ENCODE data around the gene MGARP.
"Not testable (repeated sequence)": the region's sequence is repeated elsewhere in the genome, so short reads cannot be mapped to it uniquely, and the experiment has no call there.

The MGARP gene

DNA sequence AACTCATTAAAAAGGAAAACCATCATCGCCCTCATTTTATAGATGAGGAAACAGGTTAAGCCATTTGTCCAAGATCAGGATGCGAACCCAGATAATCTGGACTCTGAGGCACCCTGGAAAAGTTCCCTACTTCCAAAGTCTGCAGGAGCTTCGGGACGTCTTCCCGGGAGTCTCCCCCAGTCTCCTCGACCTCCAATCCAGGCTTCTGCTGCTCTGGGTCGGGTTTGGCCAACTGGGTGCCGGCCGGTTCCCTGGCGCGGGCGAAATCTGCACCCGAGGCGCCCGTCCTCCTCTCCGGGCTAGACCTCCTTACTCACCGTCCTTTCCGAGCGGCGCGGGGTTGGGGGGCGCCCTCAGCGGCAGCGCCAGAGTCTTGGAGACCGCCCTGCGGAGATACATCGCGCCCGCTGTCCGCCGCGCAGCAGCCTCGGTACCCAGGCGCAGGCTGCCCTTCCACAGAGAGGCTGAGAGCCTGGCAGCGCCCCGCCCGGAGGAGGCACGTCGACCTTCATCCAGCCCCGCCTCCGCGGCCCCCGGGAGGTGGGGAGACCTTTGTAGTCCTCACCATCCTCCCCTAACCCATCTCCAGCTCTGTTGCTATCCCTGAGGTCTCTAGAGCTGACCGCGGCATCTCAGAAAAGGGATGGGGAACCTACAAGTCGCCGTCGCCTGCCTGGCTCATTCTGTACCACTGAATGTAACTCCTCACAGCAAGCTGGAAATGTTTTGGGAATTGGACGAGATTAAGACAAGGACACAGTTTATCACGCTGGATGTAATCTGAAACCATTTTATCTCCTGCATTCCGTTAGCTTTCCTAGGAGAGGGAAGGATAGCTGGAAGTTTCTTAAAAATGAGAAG, at the start of gene MGARP:
MGARP (minus strand) TSS at position 466 of the 861 bp plus-strand sequence; CDS start at position 399, 67 bp downstream.
- DNase-seq (ENCODE audit: low read depth), result no peak

DNA sequence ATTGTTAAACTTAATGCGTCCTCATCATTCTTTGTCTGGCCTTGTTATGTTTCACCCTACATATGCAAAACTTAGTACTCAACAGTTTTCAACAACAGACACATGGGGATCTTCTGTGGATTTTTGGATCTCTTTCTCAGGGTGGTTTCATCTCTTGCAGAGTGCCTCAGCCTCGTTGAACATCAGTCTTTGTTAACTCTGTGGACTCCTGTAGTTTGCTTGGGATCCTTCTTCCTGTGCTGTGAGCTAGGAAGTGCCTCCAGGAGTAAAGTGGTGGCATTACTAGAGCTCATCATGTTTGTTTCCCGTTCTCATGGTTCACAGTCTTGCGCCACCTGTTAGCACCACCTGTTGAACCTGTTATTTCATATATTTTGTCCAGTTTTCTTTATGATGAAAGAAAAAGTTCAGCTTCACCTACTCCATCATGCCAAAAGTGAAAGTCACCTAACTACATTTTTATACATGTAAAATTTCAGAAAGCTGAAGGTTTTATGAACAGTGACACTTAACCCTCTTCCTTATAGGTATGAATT, 49.7 kb upstream of the MGARP start:
- no peak for DNase-seq (ENCODE audit: low read depth)

DNA sequence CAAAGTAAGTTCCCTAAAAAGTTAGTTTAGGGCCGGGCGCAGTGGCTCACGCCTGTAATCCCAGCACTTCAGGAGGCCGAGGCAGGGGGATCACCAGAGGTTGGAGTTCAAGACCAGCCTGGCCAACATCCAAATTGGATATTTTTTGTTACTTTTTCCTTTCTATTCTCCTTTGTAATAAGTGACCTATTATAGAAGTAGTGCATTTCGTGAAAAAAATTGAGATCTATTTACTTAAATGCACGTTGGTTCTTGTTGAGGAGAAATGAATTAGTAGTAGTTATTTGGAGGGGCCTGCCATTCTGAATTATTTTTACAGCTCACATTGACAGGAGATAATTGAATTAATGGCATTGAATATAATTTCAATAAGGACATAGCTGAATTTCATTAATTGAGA, 44.6 kb upstream of the MGARP start:
- DNase-seq (ENCODE audit: low read depth), result no peak

DNA sequence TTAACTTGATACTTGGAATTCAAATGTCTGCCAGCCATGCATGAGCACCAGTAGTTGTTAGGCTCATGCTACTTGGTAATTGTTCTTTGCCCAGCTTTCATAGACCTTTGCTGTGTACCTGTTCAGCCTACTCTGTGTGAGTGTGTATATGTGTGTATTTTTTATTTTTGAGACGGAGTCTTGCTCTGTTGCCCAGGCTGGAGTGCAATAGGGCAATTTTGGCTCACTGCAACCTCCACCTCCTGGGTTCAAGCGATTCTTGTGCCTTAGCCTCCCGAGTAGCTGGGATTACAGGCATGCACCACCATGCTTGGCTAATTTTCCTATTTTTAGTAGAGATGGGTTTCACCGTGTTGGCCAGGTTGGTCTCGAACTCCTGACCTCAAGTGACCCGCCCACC, 42.5 kb upstream of the MGARP start:
- DNase-seq (ENCODE audit: low read depth), result not testable (repeated sequence)

DNA sequence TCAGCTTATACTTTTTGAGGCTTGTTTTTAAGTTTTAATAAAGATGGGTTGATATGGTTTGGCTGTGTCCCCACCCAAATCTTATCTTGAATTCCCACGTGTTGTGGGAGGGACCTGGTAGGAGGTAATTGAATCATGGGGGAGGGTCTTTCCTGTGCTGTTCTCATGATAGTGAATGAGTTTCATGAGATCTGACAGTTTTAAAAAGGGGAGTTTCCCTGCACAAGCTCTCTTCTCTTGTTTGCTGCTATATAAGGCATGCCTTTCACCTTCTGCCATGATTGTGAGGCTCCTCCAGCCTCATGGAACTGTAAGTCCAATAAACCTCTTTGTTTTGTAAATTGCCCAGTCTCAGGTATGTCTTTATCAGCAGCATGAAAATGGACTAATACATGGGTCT, 42.0 kb upstream of the MGARP start:
- DNase-seq (ENCODE audit: low read depth), result not testable (repeated sequence)

DNA sequence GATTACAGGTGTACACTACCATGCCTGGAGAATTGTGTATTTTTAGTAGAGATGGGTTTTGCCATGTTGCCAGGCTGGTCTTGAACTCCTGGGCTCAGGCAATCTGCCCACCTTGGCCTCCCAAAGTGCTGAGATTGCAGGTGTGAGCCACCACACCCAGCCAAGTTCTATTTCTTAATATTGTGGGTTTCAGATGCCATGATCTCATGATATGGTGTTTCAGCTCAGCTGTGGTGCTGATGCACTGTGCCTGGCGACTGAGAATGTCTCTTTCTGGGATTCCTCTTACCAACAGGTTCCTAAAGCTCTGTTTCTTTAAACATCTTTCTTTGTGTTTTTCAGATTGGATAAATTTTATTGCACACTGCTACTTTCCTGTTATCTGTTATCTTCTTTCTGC, 39.5 kb upstream of the MGARP start:
- DNase-seq (ENCODE audit: low read depth), result no peak

DNA sequence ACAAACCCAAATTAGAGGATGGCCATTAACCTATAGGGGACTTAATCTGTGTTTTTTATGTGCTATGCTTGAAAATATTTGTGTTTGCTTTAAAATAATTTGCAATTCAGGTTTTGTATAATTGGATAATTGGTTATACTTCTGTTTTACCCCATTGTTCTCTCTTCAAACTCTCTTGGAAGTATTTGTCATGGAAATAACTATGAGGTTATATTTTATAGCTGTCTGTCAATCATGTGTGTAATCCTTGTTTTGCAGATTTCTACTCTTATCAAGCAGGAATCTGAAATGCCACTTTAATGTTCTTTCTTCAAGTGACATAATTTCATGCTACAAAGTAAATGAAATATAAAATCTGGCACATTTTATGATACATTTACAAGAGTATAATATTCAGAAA, 37.6 kb upstream of the MGARP start:
- DNase-seq (ENCODE audit: low read depth), result no peak

DNA sequence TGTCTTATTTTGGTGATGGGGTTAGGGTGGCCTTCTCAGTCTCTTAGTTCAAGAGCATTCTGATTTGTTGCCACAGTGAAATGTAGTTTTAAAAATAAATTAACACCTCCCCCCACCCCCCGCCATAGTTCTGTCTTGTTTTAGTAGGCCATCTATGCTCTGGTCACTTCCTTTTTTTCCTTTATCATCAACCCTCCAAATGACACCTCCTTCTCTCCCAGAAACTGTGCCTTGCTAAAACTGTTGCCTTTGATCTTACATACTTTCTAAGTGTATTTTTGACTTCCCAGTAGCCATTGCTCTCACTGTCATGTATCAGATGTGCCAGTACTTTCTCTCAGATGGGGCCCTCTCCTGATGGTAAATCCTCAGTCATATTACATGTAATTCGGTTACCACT, 36.7 kb upstream of the MGARP start:
- no peak for DNase-seq (ENCODE audit: low read depth)

DNA sequence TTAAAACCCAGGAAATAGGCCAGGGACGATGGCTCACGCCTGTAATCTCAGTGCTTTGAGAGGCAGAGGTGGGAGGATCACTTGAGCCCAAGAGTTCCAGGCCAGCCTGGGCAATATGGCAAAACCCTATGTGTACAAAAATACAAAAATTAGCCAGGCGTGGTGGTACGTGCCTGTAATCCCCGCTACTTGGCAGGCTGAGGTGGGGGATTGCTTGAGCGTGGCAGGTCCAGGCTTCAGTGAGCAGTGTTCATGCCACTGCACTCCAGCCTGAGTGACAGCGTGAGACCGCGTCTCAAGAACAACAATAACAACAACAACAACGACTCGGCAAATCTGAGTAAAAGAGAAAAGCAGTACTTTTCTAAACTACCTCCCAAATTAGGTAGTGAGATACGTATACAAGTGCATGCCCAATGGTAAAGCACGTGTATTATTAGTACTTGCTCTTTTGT, 35.2 kb upstream of the MGARP start:
- DNase-seq (ENCODE audit: low read depth), result no peak

DNA sequence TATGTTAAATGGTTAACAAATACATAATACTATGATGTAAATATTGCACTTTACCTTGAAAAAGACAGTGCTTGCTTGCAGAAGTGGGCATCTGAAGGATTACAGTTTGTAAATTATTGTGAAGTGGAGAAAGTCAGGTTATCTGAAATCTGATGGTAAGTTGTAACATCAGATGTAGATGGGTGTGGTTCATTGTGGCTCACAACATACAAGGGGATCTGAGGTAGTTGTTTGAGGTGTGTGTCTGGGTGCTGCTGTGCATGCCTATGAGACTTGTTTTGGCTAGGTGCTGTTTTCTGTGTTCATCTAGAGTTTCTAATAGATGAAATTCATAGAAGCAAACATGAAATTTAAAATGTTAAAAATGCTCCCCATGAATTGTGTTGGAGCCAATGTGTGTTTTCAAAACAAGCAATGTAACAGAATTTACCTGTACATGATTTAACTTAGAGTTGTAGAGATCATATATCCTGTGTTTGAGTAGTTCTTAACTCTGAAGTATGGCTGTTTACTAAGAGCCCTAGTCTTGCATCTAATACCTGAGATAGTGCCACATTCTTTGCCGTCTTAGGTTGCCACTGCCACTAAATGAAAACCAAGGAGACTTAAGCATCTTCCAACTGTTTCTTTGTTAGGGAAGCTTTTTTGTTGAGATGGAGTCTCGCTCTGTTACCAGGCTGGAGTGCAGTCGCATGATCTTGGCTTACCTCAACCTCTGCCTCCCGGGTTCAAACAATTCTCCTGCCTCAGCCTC, 34.2 kb upstream of the MGARP start:
- DNase-seq (ENCODE audit: low read depth), result no peak

DNA sequence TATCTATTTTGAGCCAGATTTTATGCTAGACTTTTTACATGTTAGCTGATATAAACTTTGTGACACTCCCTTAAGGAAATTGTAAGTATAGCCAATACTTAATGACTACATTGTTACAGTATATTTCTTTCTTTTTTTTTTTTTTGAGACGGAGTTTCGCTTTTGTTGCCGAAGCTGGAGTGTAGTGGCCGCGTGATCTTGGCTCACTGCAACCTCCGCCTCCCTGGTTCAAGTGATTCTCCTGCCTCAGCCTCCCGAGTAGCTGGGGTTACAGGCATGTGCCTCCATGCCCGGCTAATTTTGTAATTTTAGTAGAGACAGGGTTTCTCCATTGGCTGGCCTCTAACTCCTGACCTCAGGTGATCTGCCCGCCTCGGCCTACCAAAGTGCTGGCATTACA, 33.4 kb upstream of the MGARP start:
- DNase-seq (ENCODE audit: low read depth), result not testable (repeated sequence)

DNA sequence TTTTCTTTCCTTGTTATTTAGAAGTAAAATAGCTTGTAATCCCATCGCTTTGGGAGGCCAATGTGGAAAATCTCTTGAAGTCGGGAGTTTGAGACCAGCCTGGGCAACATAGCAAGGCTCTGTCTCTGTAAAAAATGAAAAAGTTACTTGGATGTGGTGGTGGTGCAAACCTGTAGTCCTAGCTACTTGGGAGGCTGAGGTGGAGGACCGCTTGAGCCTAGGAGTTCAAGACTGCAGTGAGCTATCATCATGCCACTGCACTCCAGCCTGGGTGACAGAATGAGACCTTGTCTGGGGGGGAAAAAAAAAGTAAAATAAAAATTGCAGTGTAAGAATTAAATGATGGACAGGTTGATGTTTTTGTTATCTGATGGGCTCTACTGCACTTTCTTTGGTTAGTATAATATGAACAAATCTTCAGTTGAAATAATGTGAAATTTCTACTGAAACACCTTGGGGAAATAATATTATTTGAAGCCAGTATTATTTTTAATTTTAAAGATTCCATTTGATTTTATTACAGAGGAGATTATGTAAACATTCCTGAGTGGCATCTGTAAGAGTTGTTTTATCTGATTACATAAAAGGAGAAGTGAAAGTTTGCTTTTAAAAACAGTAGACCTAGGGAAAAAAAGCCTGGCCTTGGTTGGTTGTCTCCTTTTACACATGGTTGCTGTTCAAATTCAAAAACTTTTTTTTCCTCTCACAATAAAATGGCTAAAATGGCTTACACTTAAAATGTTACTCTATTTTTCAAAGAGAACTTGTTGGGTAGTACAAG, 32.7 kb upstream of the MGARP start:
- DNase-seq (ENCODE audit: low read depth), result no peak

DNA sequence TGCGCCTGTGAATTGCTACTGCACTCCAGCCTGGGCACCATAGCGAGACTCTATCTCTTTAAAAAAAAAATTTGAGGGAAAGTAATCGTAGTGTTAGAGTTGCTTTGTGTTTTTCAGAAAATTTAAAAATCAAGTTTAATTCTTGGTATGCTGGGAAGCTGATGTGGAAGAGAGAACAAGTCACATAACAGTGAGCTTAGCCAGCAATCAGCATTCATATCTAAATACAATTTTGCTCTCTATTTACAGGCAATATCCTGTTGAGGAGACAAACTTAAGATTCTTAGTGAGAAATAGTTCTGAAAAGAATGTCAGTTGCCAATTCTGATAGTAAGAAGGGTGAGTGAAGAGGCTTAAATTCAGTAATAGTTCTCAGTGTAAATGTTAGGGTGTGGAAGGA, 31.9 kb upstream of the MGARP start:
- DNase-seq (ENCODE audit: low read depth), result no peak

DNA sequence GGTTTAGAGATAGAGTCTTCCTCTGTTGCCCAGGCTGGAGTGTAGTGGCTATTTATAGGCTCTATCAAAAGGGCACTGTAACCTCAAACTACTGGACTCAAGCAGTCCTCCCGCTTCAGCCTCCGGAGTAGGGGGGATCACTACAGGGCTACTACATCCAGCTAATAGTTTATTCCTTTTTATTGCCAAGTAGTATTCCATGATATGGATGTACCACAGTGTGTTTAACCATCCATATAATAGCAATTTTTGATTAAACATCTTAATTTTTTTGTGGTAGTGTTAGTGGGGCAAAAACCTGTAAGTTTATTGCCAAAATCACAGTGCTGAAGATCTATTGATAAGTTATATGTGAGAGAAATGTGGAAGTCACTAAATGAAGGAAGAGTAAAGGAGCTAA, 24.9 kb upstream of the MGARP start:
- DNase-seq (ENCODE audit: low read depth), result no peak

DNA sequence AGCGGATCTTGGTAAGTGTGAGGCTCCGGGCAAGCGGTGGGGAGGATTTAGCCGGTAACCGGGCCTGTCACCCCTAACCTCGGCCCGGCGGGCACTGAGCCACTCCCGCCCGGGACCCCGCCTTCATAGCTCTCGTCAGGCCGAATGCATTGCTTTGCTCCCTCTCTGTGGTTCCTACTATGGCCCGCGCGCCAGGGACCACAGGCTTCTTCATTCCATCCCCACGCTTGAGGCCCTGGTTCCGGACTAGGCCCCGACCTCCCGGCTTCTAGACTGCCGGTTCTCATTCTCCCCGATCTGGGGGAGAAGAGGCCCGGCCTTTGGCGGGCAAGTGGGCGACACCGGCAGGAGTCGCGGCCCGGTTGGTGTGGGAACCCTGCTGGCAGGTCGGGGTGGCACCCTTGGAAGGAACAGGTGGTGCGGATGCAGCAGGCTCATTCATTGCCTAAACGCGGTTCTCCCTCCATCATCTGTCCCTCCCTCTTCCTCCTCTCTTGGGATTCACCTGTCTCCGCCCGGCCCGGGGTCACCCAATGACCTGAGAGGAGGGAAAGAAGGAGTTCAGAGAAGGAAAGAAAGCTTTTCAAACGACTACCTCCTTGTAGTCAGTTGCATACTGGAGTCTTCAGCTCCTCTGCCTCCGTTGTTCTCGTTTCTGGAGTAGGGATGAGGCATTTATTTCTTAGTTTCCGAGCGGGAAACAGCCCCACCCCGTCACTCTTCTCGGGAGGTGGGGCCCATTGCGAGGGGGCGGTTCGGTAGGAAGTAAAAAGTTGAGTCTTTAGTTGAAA, 22.0 kb upstream of the MGARP start, which contains the start of gene NDUFC1:
NDUFC1 (minus strand) TSS at position 657 of the 791 bp plus-strand sequence. CDS start 6,679 bp downstream, outside the sequence.
- no peak for DNase-seq (ENCODE audit: low read depth)

DNA sequence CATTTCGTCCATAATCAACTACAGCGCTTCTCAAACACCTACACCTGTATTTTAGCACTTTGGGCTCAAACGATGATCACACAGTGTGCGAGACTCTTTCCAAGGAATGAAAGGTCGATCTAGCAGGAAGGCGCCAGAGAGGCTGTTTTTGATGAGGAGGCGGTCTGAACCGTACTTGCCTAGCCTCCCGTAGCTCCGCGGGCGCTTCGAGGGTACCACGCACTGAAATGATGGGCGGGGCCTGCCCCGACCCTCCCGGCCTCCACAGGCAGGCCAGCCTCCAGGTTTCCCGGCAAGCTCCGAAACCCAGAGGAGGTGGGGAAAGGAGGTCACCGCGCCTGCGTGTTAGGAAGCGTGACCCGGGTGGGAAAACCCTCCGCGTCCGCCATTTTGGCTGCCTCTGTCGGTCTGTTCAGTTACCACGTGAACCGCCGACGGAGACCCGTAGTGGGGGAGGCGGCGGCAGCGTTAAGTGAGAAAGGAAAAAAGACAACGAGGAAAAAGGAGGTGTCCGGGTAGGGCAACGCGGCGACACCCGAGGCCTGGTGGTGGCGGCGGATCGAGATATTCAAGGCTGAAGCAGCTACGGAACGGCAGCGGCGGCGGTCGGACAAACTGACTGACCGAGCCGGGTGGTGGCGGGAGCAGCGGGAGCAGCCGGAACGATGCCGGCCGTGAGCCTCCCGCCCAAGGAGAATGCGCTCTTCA, 21.2 kb upstream of the MGARP start, which contains the start of gene NAA15:
NAA15 (plus strand) TSS at position 393 of the 708 bp plus-strand sequence; CDS start at position 666, 273 bp downstream.
- peak; percentile 90 for DNase-seq (ENCODE audit: low read depth)

DNA sequence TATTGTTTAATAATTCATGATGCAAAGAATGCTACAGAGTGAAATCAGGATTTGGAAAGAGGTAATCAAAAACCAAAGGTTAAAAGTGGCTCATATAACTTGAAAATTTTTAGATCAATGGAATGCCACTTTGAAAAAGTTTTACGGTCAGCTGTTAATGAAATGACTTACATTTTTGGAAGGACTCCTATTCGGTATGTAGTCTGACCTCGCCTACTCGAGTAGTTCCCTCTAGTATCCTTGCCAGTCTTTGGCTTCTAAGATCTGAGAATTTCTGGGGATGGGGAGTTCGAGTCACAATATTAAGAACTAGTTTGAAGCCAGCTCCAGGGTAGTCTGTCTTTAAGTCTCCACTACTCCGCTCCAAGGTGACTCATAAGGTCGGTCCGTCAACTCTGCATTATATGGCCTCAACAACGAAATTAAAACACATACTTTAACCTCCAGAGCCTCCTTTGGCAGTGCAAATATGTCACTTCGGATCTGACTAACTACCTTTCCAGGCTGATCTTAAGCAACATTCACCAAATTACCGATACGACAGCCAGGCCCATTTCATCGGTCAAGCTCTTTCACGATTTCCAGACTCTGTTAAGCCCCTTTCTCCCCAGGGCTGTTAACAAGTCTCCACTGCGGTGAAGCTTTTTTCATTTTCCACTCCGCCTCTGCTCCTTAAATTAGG, 20.5 kb upstream of the MGARP start:
- DNase-seq (ENCODE audit: low read depth), result no peak

DNA sequence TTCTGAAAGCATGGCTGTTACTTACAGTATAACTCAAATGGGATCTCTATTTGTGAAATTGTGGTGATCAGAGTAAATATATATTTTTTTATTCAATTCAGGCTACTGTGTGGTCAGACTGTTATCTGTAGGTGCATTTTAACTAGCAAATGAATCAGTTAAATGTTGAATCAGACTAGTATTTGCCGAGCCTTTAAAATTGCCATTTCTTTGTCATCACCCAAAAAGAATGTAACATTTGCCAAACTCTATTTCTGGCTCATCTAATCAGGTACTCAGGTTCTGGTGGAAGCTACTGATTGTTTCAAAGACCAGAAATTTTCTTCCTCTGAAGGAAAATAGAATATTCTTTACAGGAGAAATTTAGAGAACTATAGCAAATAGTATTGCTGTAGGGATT, 19.5 kb upstream of the MGARP start:
- no peak for DNase-seq (ENCODE audit: low read depth)

DNA sequence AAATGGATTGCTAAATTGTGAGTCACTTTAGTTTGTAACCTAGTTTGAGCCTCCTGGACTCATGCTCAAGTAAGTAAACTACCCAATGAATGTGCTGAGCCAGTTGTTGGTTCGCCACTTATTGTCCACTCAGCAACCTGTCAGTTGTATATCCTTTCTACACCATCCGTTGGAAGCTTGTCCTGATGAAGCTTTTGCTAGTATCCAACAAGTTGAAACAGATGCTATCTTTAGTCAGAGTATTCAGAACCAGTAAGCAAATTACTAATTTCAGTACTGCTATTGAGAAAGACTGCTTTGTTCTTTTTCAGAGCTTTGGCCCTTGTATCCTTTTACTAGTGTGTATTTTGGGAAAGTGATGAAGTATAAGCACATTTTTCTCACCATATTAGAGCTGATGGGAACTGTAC, 17.0 kb upstream of the MGARP start:
- DNase-seq (ENCODE audit: low read depth), result no peak

DNA sequence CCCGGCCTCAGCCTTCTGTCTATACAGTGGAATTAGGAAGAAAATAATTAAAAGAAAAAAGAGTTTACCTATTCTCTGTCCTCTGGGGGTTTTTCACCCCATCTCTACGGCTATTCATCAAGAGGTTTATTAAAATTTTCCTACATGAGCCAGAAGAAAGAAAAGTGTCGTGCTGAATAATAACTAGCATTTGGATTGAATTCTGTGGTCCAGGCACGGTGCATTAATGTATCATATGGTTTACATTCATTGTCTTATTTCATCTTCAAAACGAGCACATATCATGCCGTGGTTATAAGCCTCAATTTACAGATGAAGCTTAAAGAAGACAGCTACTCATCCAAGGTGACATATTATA, 15.9 kb upstream of the MGARP start:
- DNase-seq (ENCODE audit: low read depth), result no peak
